IMR-90 (cell line): ENCODE measurements around the gene BMP8A.
A peak's percentile ranks its signal among the peaks of the same experiment; 100 is the strongest.

Source experiments
- BHLHE40 ChIP-seq: fragments of 150-350 bp; IDR thresholded peaks from 2 replicates; pipeline ENCODE4 v1.6.1; 2016; ENCODE audit warnings: mild to moderate bottlenecking, low read depth, low read length
- CEBPB ChIP-seq: IDR thresholded peaks from 2 replicates; pipeline ENCODE4 v1.6.1; 2012; ENCODE audit warnings: low read depth, low read length, improper control_type of control experiment
- CHD1 ChIP-seq: IDR thresholded peaks from 2 replicates; pipeline ENCODE4 v1.6.1; 2012; ENCODE audit warnings: low read depth, low read length, improper control_type of control experiment
- FOS ChIP-seq: fragments of 150-350 bp; IDR thresholded peaks from 2 replicates; pipeline ENCODE4 v1.6.1; 2016; ENCODE audit warnings: low read depth, low read length
- MAFK ChIP-seq: IDR thresholded peaks from 2 replicates; pipeline ENCODE4 v1.6.1; 2012; ENCODE audit warnings: low read depth, low read length, improper control_type of control experiment
- MAZ ChIP-seq: IDR thresholded peaks from 2 replicates; pipeline ENCODE4 v1.6.1; 2012; ENCODE audit warnings: low read depth, mild to moderate bottlenecking, low read length, improper control_type of control experiment, moderate library complexity, borderline replicate concordance
- MXI1 ChIP-seq: IDR thresholded peaks from 2 replicates; pipeline ENCODE4 v1.6.1; 2012; ENCODE audit warnings: low read depth, mild to moderate bottlenecking, low read length, moderate library complexity, borderline replicate concordance
- POLR2A ChIP-seq: IDR thresholded peaks from 2 replicates; pipeline ENCODE4 v1.6.1; 2012; ENCODE audit warnings: mild to moderate bottlenecking, low read depth, low read length
- RAD21 ChIP-seq: IDR thresholded peaks from 2 replicates; pipeline ENCODE4 v1.6.1; 2012; ENCODE audit warnings: low read length, improper control_type of control experiment
- RCOR1 ChIP-seq: IDR thresholded peaks from 2 replicates; pipeline ENCODE4 v1.6.1; 2012; ENCODE audit warnings: mild to moderate bottlenecking, low read length, improper control_type of control experiment; ENCODE audit not compliant: insufficient replicate concordance
- SMC3 ChIP-seq: fragments of 150-350 bp; IDR thresholded peaks from 2 replicates; pipeline ENCODE4 v1.6.1; 2016; ENCODE audit warnings: low read depth, mild to moderate bottlenecking, antibody characterized with exemption, low read length, moderate library complexity
- TF ChIP-seq, protein P1 (sequence below): conservative IDR thresholded peaks from 2 replicates; pipeline ENCODE4 v1.5.1; 2012; ENCODE audit warnings: mild to moderate bottlenecking, low read depth, low read length, improper control_type of control experiment
- TF ChIP-seq, protein P2 (sequence below): fragments of 150-350 bp; IDR thresholded peaks from 2 replicates; pipeline ENCODE4 v1.6.1; 2017; ENCODE audit warnings: mild to moderate bottlenecking, antibody characterized with exemption, low read length, low read depth
- TF ChIP-seq, protein P3 (sequence below): fragments of 150-350 bp; IDR thresholded peaks from 2 replicates; pipeline ENCODE4 v1.6.1; 2016; ENCODE audit warnings: low read depth, mild to moderate bottlenecking, low read length, moderate library complexity, borderline replicate concordance

DNA sequence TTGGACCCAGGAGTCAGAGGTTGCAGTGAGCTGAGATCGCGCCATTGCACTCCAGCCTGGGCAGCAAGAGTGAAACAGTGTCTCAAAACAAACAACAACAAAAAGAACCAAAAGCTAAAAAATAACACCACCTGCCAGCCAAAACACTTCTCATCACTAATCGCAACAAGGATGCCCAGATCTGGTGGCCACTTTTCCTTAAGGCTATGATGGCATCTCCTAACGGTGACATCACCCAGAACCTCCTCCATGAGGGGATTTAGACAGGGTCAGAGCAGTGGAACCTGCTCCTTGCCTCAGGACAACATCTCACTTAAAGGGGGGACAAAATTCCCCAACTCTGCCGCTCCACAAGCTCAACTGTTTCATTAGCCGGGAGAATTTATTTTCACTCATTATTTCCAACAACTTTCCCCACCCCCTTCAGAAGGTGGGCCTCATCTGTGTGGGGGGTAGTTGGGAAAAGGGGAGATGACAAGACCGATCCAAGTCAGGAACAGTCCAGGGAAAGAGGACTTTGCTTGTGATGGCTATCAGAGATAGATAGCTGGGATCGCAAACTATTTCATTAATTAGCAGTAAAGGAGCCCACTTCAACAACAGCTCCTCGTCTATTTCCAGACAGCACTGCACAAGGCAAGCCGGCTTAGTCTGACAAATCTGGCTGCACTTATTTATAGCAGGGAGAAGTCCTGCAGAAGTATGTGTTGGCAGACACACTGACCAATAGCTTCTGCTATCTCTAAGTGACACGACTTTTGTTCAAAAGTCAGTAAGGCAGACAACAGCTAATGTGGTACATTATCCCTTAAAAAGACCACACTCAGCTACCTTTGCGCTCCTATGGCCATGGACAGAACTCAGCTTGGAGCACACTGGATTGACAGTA is 82.5 kb downstream of the BMP8A start:
- TF ChIP-seq, protein P1, sequence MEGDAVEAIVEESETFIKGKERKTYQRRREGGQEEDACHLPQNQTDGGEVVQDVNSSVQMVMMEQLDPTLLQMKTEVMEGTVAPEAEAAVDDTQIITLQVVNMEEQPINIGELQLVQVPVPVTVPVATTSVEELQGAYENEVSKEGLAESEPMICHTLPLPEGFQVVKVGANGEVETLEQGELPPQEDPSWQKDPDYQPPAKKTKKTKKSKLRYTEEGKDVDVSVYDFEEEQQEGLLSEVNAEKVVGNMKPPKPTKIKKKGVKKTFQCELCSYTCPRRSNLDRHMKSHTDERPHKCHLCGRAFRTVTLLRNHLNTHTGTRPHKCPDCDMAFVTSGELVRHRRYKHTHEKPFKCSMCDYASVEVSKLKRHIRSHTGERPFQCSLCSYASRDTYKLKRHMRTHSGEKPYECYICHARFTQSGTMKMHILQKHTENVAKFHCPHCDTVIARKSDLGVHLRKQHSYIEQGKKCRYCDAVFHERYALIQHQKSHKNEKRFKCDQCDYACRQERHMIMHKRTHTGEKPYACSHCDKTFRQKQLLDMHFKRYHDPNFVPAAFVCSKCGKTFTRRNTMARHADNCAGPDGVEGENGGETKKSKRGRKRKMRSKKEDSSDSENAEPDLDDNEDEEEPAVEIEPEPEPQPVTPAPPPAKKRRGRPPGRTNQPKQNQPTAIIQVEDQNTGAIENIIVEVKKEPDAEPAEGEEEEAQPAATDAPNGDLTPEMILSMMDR: no peak
- TF ChIP-seq MAZ (no peak), POLR2A (peak; percentile 72; the same call in 1 of the 2 replicates), RAD21 (no peak), FOS (no peak), SMC3 (no peak), MXI1 (no peak), CEBPB (no peak), MAFK (no peak), RCOR1 (no peak), BHLHE40 (no peak), CHD1 (no peak)
- TF ChIP-seq, protein P2, sequence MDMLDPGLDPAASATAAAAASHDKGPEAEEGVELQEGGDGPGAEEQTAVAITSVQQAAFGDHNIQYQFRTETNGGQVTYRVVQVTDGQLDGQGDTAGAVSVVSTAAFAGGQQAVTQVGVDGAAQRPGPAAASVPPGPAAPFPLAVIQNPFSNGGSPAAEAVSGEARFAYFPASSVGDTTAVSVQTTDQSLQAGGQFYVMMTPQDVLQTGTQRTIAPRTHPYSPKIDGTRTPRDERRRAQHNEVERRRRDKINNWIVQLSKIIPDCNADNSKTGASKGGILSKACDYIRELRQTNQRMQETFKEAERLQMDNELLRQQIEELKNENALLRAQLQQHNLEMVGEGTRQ: no peak
- TF ChIP-seq, protein P3, sequence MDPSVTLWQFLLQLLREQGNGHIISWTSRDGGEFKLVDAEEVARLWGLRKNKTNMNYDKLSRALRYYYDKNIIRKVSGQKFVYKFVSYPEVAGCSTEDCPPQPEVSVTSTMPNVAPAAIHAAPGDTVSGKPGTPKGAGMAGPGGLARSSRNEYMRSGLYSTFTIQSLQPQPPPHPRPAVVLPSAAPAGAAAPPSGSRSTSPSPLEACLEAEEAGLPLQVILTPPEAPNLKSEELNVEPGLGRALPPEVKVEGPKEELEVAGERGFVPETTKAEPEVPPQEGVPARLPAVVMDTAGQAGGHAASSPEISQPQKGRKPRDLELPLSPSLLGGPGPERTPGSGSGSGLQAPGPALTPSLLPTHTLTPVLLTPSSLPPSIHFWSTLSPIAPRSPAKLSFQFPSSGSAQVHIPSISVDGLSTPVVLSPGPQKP: no peak
